GDM1 (cell line): ENCODE results near the gene DMRTB1.

ENCODE experiments used
- DNase-seq: peaks from one replicate; lab custom pipeline; 2025; lab: John Stamatoyannopoulos, UW

DMRTB1 gene

DNA sequence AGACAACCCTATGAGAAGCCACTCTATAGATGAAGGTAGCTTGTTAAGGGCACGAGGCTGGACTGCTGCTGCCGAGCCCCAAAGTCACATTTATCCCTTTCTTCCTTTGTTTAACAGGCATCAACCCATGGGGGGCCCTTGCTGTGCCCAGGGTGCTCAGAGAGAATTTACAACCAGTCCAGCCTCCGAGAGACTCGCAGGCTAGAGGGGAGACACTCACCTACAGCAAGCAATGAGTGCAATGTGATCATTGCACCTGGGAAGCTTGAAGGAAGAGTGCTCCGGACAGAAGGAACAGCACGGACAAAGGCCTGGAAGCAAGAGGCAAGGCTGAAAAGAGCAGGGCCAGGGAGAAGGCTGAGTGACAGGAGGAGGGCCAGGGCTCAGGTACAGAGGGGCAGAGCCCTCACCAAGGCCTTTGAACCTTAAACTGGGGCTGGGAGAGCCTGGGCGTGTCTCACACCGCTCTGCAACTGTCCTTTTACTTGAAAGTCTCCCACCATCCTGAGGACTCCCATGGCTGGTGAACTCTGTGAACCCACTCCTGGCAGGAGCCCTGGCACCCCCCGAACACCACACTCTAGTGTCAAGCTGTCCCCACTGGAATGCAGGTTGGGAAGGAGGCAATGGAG, 27.3 kb downstream of the DMRTB1 start:
- no peak for DNase-seq

DNA sequence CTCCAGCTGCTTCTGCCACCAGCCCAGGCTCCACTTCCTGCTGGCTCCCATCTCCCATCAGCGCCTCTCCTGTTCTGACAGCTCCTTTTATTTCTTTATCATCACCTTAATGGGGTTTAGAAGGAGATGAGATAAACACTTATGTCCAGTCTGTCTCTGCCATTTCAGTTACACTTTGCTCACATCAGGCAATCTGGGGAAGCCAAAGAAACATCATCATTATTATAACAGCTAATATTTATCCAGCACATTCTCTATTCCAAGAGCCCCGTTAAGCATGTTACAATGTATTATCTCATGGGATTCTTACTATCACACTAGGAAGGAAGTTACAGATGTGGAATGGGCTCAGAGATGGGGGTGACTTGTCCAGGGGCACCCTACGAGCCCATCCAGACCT, 31.2 kb downstream of the DMRTB1 start:
- no peak for DNase-seq

DNA sequence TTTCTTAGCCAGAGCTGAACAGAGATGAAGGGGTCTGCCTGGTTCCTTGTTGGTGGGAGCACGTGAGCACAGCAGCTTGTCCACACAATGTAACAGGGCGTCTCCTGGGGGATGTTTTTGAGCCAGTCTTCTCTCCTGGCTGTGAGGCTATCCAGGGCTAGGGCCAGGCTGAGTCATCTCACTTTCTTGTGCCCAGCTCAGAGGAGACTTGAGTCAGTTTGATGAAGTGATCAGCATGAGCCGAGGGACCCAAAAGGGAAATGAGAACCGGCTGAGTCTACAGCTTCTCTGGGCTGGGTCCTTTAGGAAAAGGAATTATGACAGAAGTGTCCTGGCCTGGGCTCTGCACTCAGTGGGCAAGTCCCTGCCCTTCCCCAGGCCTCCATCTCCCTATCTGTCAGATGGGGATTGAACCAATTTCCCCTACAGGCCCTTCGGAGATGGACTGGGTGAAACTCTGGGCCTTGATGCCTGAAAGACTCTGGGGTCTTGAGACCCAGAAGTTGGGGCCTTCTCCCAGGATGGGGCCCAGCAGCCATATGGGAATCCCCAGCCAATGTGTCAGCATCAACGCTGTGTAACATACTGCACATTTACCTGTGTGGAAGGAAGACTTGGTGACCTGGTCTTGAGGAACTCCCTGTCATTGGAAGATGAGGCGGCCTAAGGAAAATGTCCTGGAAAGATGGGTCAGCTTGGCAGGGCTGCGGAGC, 36.6 kb downstream of the DMRTB1 start:
- no peak for DNase-seq

DNA sequence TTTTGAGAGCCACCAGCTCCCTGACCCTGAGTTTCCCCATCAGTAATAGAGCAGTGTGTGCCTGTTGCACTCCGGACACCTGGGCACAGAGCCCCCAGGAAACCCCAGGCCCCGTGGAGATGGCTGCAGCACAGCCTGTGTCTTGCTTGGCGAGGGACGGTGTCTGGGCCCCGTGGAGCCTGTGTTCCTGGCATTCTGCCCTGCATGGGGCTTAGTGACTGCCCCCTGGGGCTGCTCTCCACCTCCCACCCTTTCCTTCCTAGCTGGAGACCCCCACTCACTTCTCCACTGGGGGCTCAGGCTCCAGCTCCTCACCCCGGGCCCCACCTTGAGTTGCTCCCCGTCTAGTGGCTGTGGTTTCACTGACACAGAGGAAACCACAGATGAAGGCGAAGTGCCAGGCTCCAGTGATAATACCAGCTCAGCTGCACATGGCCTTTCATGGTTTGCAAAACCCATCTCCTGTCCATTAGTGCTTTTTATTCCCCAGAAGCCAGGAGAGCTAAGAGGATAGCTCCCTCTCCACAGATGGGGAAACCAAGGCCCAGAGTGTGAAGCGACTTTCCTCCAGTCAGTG, 39.4 kb downstream of the DMRTB1 start:
- no peak for DNase-seq

DNA sequence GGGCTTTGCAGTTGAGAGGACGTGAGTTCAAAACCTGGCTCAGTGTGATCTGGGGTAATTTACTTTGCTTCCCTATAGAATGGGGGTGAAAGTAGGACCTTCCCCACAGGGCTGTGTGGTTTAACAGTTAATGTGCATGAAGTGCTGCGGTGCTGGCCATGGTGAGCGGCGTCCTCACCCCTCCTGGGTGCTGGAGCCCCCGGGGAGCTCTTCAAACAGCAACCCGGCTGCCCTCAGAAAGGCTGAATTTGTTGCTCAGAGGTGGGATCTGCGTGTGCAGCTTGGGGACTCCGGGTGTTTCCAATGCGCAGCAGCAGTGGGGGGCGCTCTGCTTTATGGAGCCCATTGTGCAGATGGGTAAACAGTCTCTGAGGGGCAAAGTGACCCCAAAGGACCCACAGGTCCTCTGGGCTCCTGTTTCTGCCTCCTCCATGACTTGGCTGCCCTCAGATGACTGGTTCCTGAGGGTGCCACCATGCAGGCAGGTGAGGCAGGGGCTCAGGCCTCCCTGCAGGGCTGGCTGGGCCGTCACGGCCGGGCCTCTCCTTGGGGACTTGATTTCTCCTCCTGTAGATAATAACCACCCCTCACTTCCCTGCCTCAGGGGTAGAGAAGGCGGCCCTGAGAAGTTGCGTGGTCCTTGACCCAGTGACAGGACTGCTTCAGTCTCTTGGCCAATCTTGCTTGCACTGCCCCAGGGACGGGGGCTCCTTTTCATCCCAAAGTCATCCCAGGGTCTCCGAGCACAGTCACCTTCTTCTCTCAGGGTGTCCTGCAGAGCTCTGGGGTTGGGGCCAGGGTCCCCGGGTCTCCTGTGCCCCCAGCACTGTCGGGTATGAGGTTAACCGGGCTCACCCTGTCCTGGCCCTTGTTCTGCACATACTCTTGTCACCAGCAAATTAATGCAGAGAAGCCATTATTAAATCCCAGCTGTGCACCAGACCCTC, 40.3 kb downstream of the DMRTB1 start:
- no peak for DNase-seq

DNA sequence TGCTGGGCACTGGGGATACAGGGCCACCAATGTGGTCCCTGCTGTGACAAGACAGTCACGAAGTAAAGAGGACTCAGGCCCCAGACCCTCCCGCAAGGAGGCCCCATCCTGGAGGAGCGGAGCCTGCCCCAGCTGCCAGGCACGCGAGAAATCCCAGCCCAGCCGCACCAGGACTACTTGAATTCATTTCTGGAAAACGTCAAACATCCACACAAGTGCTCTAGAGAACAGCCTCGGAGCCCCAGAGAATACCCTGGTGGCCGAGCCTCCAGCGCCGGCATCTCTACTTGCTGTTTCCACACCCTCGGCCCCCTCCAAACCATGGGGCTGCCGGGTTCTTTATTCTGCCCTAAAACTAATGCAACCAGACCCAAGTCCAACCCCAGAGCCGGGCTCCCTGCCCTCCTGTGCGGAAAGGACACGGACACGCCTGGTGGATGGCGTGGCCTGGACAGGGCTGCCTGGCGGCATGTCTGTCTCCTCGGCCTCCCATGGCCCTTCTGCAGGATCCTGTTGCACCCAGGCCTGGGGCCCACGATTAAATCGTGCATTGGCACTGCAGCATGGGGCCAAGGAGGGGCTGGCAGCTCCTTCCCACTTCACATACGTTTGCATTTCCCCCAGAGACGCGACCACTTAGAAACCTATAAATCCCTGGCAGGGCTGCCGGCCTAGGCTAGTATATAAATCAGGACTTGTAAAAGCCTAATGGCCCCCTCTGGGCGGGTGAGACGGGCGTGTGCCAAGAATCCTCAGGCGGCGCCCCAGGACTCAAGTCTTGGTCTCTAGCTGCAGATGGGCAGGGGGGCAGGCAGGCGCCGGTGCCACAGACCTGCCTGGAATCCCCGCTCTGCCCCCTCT, 41.2 kb downstream of the DMRTB1 start:
- DNase-seq, result no peak

DNA sequence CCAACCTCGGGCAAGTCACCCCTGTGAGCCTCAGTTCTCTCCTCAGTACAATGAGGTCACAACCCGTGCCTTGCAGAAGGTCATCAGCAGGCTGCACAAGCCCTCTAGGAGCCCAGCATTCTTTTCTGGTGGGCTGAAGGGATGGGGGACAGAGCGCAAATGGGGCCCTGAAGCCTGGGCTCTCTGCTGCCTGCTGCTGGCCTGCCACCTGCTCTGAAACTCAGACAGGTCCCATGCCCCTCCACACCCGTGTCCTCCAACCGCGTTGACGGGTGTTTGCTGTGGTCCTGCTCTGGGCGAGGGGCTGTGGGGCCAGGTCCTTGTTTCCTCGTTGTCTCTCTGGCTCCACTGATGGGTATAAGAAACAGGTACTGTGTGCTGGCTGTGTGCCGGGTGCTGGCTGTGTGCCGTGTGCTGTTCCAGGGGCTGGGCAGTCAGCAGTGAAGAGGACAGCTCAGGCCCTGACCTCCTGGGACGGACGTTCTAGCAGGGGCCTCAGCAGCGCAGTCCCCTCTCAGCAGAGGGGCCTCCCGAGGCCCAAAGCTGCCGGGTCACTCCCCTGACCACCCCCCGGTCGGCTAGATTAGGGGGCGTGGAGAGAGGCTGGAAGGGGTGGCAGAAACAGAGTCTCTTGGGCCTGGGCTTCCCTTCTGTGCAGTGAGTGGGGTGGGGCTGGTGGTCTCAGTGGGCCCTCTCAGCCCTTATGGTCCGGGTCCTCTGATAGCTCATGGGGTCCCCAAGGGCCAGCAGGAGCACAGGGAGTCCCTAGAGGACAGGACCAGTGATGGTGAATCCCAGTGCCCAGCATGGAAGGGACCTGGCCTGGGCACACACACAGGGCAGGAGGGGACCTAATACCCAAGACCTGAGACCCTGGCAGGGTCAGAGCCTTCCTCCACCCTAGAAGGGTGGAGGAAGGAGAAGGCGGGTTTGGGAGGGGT, 42.1 kb downstream of the DMRTB1 start:
- no peak for DNase-seq

DNA sequence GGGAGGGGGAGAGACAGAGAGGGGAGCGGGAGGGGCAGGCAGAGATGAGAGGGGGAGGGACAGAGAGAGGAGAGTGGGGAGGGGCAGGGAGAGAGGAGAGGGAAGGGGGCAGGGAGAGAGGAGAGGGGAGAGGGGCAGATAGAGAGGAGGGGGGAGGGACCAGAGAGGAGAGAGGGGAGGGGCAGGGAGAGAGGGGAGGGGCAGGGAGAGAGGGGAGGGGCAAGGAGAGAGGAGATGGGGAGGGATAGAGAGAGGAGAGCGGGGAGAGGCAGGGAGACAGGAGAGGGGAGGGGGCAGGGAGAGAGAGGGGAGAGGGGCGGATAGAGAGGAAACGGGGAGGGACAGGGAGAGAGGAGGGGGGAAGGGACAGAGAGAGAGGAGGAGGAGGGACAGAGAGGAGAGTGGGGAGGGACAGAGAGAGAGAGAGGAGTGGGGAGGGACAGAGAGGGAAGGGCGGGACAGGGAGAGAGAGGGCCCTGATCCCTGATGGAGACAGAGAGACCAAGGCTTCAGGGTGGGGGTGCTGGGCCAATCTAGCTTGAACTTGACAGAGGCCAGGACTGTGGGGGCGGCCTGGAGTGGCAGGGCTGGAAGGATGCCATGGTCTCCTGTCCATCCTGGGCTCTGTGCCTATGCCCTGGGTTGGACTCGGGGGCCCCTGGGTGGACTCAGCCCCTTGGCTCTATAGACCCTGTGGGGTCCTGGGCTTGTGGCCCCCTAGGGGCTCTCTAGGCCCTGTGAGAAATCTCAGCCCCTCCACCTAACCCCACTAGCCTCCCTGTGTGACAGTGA, 43.6 kb downstream of the DMRTB1 start:
- DNase-seq, result no peak

DNA sequence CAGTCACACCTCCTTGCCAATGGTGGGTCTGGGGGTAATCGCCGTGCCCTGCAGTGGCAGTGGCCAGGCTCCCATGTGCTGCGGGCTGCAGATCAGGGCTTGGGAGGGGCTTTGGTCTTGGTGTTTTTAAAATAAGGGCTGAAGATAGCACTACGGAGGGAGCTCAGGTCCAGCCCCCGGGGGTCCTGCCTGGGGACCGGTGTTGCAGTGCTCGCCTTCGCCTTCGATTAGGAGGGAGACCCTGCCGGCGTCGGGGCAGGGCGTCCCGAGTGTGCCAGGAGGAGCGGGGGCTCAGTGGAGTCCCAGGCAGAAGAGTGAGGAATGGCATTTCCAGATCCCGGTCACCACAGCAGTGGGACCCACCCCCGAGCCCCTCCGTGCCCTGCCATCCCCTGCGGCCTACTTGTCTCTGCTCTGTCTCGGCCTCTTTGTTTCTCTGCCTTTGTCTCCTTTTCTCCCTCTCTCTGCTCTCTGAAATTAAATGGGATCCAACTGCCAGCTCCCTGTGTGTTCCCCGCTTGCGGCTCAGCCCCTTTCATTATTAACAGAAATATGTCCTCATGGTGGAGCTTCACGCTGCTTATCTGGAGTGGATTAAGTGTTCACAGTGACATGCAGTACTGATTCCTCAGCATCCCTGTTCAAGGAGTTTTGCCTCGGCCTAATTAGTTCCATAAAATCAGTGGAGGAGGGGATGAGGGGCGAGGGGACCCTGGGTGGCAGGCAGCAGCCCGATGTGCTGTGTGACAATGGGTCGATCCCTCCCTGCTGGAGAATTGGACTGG, 44.4 kb downstream of the DMRTB1 start:
- DNase-seq, result no peak

DNA sequence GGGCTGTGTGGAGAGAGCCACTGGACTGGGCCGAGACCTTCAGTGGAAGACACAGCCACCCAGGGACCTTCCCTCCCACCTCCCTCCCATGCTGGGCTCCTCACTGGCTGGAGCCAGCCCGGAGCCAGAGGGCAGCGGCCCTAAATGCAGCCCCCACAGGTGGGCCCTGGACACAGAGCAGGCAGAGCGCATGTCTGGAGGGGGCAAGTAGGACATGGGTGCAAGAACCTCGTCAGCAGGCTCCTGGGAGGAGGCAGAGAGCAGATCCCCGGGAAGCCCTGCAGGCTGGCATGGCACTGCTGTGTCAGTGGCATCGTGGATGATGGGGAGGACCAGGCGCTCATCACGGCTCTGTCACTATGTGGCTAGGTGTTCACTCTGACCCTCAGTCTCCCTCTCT, 45.7 kb downstream of the DMRTB1 start:
- no peak for DNase-seq

DNA sequence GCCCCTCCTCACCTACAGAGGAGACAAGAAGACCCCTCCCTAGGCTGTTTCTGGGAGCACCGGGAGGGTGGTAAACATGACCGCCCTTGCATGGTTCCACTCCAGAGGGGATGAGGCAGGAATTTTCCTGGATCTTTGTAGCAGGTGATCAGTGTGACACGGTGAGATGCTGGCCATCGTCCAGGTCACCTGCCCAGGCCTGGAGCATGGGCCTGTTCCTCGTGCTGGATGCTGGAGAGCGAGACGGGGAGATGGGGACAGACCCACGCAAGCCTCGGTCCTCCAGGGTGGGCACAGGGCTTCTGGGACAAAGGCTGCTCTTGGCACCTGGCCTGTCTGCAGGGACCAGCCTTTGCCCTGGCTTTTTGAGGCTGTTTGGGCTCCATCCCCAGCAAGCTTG, 46.2 kb downstream of the DMRTB1 start:
- no peak for DNase-seq

DNA sequence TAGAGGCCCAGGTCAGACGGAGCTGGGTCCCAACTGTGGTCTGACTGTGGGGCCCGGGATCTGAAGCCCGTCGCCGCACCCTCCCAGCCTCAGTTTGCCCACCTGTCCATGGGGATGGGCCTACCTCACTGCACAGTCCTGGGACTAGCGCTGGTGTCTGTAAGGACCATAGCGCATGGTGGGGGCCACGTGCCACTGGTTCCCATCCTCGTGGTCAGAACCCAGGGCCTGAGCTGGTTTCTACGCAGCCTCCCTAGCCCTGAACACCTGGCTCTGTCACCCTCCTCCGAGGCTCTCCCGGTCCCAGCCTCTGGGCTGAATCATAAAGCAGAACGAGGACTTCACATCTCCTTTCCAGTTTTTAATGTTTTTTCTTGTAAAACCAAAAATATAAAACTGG, 46.7 kb downstream of the DMRTB1 start:
- no peak for DNase-seq

DNA sequence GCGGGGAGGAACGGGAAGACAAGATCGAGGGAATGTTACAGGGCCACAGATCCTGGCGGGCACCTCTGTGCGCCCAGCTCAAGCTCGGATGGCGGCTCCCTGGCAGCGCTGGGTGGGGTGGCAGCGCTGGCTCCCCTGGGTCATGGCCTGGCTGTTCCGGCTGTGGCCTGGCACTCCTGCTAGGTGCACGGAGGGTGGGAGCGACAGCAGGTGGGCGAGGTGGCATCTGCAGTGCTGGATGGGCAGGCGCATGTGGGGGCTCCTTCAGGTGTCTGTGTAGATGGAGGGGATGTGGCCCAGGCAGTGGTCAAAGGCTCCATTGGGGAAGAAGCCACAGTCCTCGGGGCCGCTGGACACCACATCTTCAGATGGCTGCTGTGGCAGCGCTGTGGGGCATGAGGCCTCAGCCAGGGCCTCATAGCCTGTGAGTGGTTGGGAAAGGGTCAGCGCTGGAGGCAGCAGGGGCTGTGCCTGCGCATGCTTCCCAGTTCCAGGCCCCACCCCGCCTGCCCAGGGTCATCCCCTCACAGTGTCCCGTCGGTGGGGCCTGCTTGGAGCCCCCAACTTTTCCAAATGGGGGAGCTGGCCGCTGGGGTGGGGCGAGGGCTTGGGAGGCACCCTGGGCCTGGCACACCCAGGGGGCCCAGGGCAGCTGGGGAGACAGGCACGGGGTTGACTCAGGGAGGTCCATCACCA, 47.3 kb downstream of the DMRTB1 start:
- no peak for DNase-seq

DNA sequence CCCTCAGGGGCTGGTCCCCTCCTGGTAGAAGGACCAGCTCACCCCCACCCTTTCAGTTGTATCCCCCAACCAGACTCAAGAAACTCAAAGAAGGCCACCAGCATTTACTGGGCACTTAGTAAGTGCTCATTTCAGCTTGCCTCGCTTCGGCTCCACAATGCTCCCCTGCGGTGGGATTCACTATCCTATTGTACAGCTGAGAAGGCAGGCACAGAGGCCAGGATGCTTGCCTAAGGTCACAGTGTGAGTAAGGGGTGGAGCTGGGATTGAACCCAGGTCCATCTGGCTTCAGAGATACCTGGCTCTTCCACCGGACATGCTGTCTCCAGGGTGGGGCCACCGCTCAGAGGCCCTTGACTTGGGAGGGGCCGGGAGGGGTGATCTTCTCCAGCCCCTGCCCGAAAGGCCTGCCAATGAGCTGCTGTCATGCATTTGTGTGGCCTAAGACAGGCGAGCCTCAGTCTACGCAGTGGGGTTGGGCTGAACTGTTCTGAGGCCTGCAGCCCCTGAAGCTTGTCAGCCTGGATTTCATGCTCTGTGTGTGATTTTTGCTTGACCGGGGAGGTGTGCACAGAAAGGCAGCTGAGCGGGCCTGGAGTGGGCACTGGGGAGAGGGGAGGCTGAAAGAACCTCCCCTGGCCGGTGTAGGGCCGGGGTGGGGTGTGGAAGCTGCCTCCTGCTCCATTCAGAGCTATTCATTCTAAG, 48.1 kb downstream of the DMRTB1 start:
- no peak for DNase-seq

DNA sequence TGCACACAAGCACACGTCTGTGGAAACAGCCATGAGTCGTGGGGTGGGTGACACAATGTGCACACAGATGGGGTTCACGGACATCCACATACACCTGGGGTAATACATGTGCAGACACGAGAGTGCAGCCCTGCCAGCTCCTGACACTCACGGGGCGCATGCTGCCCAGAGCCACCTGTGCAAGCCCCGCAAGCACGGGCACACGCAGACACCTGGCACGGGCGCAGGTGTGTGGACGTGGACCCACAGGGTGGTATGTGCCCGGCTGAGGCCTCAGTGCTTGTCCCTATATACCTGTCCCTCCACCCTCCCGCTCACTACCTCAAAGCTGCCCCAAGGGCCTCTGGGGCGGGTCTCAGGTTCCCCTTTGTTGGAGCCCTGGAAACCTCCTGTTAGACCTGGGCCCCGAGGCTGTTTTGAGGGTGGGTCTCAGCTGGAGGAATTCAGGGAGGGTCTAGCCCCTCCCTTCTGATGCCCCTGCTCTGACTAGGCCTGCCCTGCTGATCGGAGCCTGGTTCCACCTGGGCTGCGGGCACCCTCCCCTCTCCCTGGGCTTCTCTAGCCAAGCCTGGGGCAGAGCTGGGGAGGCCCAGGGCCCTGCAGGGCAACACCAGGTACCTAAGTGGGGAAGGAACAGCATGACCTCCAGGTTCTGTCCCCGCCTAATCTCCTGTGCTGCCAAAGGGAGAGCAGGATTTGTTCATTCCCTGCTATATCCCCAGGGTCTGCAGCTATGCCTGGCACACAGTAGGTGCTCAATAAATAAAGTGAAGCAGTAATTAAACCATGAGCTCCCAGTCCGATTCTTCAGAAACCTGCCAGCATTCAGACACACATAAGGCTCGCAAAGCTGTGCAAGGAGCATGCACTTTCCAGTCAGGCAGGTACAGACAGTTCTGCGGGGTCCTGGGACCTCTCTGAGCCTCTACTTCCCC, 49.1 kb downstream of the DMRTB1 start:
- no peak for DNase-seq

DNA sequence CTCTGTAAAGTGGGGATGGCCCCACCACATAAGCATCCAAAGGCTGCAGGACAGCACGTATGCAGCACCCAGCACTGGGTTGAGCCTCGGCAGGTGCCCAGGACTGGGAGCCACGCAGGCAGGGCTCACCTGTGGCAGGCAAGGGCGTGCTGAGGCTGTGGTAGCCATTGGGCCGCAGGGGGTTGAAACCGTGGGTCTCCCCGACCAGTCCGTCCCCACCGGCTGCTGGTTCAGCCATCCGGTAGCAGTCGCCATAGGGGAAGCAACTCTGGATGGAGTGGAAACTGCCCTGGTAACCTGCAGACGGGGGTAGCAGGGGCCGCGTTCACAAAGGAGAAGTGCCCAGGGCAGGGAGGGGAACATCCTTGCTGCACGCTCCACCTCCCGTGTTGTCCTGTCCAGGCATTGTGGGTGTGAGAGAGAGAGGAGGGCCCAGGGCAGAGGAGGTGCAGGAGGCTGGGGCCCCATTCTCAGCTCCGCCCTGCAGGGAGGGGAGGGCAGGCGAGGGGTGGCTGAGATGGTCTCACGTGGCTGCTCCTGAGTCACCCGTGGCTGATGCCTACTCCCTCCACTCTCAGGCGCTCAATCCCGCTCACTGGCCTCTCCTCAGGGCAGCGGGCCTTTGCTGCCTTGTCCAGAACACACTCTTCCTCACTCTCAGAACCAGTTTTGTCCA, 49.9 kb downstream of the DMRTB1 start:
- DNase-seq, result no peak
